ENCODE results near the gene RASL10B. TPM values are rescaled to one million over a fixed set of nuclear protein-coding genes. Genes with fewer than 3 reads are reported as not detected.
A peak's percentile ranks its signal among the peaks of the same experiment; 100 is the strongest.

RASL10B gene
- 10 to 100 TPM; 10.3 to 28.1 (median 17.4) TPM for total RNA-seq

GRCh38 chr17:35731239-35731916 lies at the start of gene RASL10B:
Gene RASL10B, plus strand, starts transcription at chr17:35731639. Its CDS starts 3,546 bp downstream, at chr17:35735185.
- Histone ChIP-seq H3K36me3 (peaks cover 0 to 21% (median 2%) of the 10 kb centered on the region in 4 donors), H3K4me3 (peak within 1 kb of the TSS; percentile 69 to 88 (median 80)), H3K9me3 (no peaks in the 10 kb centered on the region), H3K27me3 (no peaks in the 10 kb centered on the region), H3K27ac (replicated peaks in 1 of 4) (peak within 1 kb of the TSS; percentile 60 to 77 (median 68)), H3K4me1 (peaks cover 20 to 73% (median 62%) of the 10 kb centered on the region in 4 donors)
- TF ChIP-seq EP300 (IDR thresholded peaks at IDR 0.05) (no peak), POLR2AphosphoS5 (IDR thresholded peaks at IDR 0.05) (peak in 1 of 2 donors; percentile 51), POLR2A (IDR thresholded peaks at IDR 0.05; ENCODE audit: low read depth) (no peak), CTCF (IDR thresholded peaks at IDR 0.05) (no peak)
- DNase-seq (ENCODE audit: extremely low spot score) = peak; percentile 90
- WGBS = no CpG with 5 or more reads among the region's 44 CpGs
- intact Hi-C loops (cut with DNase I) = no loop called here

- TF ChIP-seq CTCF (IDR thresholded peaks at IDR 0.05) (no peak), EP300 (IDR thresholded peaks at IDR 0.05) (no peak), POLR2AphosphoS5 (IDR thresholded peaks at IDR 0.05) (no peak), POLR2A (IDR thresholded peaks at IDR 0.05; ENCODE audit: low read depth) (no peak)
- no peak overlapping the region for H3K27ac ChIP-seq (replicated peaks in 1 of 4)
- H3K9me3 ChIP-seq = no peaks in the 10 kb centered on the region
- peaks cover 60 to 94% (median 88%) of the 10 kb centered on the region in 4 donors for H3K36me3 ChIP-seq
- DNase-seq (ENCODE audit: extremely low spot score) = no peak
- 86% methylated on average over 4 of the region's 4 CpGs for WGBS
- H3K4me1 ChIP-seq = peaks cover 0 to 7% (median 0%) of the 10 kb centered on the region in 4 donors
- no peaks in the 10 kb centered on the region for H3K27me3 ChIP-seq
- intact Hi-C loops (cut with DNase I) = loop anchor here (10.0 kb wide), 1 partner anchor 59 kb away; no protein-coding TSS in a partner anchor
- no peak overlapping the region for H3K4me3 ChIP-seq
These were observed 47.8 kb upstream of the RASL10B start for GRCh38 chr17:35683591-35683990.

GRCh38 chr17:35684055-35684802 lies 47.2 kb upstream of the RASL10B start:
- Histone ChIP-seq H3K4me1 (peaks cover 0 to 7% (median 0%) of the 10 kb centered on the region in 4 donors), H3K36me3 (peaks cover 60 to 100% (median 93%) of the 10 kb centered on the region in 4 donors), H3K9me3 (no peaks in the 10 kb centered on the region), H3K4me3 (no peak overlapping the region), H3K27ac (replicated peaks in 1 of 4) (no peak overlapping the region), H3K27me3 (no peaks in the 10 kb centered on the region)
- no peak for DNase-seq (ENCODE audit: extremely low spot score)
- TF ChIP-seq EP300 (IDR thresholded peaks at IDR 0.05) = no peak
- no peak for TF ChIP-seq CTCF (IDR thresholded peaks at IDR 0.05)
- no peak for TF ChIP-seq POLR2A (IDR thresholded peaks at IDR 0.05; ENCODE audit: low read depth)
- TF ChIP-seq POLR2AphosphoS5 (IDR thresholded peaks at IDR 0.05) = no peak
- intact Hi-C loops (cut with DNase I) = loop anchor here (10.0 kb wide), 1 partner anchor 59 kb away; no protein-coding TSS in a partner anchor
- WGBS = 59% methylated on average over 2 of the region's 2 CpGs

- DNase-seq (ENCODE audit: extremely low spot score) = no peak
- Histone ChIP-seq H3K36me3 (peaks cover 33 to 96% (median 64%) of the 10 kb centered on the region in 4 donors), H3K4me3 (no peak overlapping the region), H3K4me1 (peaks cover 0 to 11% (median 0%) of the 10 kb centered on the region in 4 donors), H3K27me3 (no peaks in the 10 kb centered on the region), H3K9me3 (no peaks in the 10 kb centered on the region), H3K27ac (replicated peaks in 1 of 4) (no peak overlapping the region)
- intact Hi-C loops (cut with DNase I) = loop anchor here (5.0 kb wide), 1 partner anchor 55 kb away; no protein-coding TSS in a partner anchor
- 87% methylated on average over 7 of the region's 7 CpGs for WGBS
- TF ChIP-seq POLR2AphosphoS5 (IDR thresholded peaks at IDR 0.05) (no peak), POLR2A (IDR thresholded peaks at IDR 0.05; ENCODE audit: low read depth) (no peak), EP300 (IDR thresholded peaks at IDR 0.05) (no peak), CTCF (IDR thresholded peaks at IDR 0.05) (no peak)
These were observed 38.8 kb upstream of the RASL10B start for GRCh38 chr17:35692512-35693210.
